Stimulated activated CD8-positive, alpha-beta memory T cell treated with anti-CD3 and anti-CD28 coated beads, Interleukin-15, amount 100 ng/mL, for 24 hours (primary cell): ENCODE data around the gene PTBP1.
"Not testable (repeated sequence)": the region's sequence is repeated elsewhere in the genome, so short reads cannot be mapped to it uniquely, and the experiment has no call there.

Experiments
- DNase-seq: peaks from one replicate; pipeline ENCODE4 v3.0.0-alpha.2; 2020; ENCODE audit warnings: low read depth

Gene PTBP1

GRCh38 chr19:853614-854220, 56.5 kb downstream of the PTBP1 start:
- not testable (repeated sequence) for DNase-seq

- no peak for DNase-seq
These were observed 57.3 kb downstream of the PTBP1 start for GRCh38 chr19:854549-854948.

DNA sequence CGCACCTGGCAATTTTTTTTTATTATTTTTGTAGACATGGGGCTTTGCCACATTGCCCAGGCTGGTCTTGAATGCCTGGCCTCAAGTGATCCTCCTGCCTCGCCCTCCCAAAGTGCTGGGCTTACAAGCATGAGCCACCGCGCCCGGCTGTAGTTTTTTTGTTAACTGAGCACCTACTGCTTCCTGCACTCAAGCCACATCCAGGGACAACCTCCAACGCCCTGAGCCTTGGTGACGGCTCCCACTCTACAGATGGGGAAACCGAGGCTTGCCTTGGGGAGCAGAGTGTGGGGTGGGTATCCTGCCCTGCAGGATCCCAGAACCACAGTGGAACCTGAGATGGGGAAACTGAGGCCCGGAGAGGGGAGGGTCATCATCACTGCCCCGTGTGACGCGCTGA, 57.9 kb downstream of the PTBP1 start:
- no peak for DNase-seq

DNA sequence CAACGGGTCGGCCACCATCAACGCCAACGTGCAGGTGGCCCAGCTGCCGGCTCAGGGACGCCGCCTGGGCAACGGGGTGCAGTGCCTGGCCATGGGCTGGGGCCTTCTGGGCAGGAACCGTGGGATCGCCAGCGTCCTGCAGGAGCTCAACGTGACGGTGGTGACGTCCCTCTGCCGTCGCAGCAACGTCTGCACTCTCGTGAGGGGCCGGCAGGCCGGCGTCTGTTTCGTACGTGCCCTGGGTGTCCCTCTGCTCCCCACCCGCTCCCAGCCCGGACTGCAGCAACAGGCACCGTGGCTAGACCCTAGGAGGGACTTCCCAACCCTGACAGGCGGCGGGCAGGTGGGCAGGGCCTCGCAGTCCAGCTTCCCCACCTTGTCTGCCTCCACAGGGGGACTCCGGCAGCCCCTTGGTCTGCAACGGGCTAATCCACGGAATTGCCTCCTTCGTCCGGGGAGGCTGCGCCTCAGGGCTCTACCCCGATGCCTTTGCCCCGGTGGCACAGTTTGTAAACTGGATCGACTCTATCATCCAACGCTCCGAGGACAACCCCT, 58.4 kb downstream of the PTBP1 start:
- no peak for DNase-seq

- no peak for DNase-seq
These were observed 61.0 kb downstream of the PTBP1 start for GRCh38 chr19:858284-858683.

- no peak for DNase-seq
These were observed 61.9 kb downstream of the PTBP1 start, which contains the start of gene CFD for GRCh38 chr19:858868-859843. Gene CFD, plus strand, starts transcription at chr19:859664. Its CDS starts 26 bp downstream, at chr19:859690.

GRCh38 chr19:861141-861755, 64.0 kb downstream of the PTBP1 start:
- no peak for DNase-seq
